ENCODE data around the gene CAMK2A.
"Not testable (repeated sequence)": the region's sequence is repeated elsewhere in the genome, so short reads cannot be mapped to it uniquely, and the experiment has no call there.

CAMK2A gene

GRCh38 chr5:150249744-150250143, 39.8 kb downstream of the CAMK2A start:
- DNase-seq, result no peak

GRCh38 chr5:150248946-150249345, 40.6 kb downstream of the CAMK2A start:
- no peak for DNase-seq

GRCh38 chr5:150248493-150248892, 41.1 kb downstream of the CAMK2A start:
- DNase-seq, result not testable (repeated sequence)

DNA sequence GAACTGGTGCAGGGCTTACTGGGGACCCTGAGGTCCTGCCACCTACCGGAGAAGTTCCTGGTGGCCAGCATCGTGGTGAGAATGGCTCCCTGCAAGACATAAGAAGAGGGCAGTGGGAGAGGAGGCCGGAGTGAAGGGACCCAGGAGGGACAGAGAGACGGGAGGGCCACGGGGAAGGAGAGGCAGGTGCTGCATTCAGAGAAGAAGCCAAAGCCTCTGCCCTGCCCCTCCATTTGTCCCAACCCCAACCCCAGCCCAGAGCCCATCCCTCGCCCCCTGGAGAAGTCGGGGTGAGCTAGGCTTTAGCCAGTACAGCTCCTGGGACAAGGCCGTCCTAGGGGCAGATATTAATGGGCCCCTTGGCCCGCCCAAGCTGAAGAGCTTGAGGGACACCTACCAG, 41.8 kb downstream of the CAMK2A start:
- no peak for DNase-seq

GRCh38 chr5:150246835-150247234, 42.7 kb downstream of the CAMK2A start:
- DNase-seq, result no peak

DNA sequence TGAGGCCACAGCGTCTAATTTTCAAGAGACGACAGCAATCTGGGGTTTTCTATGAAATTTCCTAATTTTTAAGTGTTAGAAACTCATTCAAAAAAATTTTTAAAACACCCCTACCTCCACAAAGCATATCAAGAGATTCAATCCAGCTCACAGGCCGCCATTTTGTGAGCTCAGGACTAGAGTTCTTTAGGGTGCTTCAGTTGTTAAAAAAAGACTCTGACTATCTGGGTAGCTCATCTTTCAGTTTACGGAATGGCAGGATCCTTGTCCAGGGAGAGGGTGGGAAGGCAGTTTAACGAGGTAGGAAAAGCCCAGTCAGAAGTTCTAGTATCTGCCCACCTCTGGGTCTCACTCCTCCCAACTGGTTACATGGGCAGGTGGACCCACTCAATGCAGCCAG, 43.1 kb downstream of the CAMK2A start:
- no peak for DNase-seq

- no peak for DNase-seq
Measured at GRCh38 chr5:150245808-150246207, 43.8 kb downstream of the CAMK2A start.

DNA sequence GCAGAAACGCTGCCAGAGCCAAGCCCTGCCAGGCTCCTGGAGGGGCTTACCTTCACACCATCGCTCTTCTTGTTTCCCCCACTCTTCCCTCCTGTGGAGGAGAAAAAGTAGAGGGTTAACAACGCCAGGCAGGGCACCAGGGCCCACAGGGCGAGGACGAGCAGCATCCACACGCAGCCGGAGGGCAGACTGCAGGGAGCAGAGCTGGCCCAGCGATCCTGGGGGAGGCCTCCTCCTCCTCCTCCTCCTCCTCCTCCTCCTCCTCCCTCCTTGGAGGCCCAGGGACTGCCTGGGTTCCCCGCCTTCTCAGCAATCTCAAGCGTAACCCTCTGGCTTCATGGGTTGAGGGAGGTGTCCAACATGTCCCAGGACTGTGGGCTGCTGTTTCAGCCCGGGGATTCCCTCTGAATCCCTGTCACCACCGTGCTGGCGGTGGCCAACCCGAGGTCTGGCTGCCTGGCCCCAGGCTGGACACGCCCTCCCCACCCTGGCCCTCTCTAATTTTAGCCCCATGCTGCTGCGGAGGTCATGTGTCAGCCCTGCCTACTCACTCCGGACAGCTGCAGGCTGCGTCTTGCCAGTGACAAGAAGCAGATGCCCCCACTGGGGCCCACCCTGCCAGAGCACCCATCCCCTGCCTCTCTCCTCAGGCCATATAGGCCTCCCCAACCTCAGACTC, 44.3 kb downstream of the CAMK2A start:
- no peak for DNase-seq

DNA sequence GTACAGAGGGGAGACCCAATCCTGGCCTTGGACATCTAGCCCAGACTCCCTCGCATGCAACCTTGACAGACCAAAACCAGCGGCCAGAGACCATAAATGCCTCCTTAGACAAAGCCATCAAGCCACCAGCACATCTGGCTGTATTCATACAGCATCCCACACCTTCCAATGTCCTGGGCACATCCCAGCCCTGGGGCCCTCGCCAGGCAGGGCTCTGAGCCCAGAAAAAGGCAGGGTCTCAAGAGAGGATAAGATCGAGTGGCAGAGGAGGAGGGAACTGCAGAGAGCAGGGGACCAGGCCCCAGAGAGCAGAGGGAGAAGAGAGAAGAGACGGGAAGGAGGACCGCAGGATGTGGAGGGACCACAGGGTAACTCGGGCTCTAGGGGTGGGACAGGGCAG, 45.4 kb downstream of the CAMK2A start:
- DNase-seq, result no peak

DNA sequence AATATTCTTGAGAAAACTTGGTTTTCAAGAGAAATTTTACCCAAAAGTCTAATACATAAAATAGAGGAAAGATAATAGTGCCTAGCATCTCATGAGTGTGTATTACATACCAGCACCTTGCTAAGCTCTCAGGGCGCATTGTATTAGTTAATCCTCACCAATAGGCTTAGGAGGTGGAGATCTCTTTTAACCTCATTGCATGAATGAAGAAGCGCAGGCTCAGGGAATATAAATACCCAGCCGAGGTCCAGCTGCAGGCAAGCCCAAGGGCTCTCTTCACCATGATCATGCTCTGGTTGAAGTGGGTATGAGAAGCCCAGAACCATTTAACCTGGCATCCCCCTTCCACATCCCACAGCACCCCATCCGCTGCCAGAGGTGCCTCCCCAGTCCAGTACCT, 46.0 kb downstream of the CAMK2A start:
- DNase-seq, result no peak

DNA sequence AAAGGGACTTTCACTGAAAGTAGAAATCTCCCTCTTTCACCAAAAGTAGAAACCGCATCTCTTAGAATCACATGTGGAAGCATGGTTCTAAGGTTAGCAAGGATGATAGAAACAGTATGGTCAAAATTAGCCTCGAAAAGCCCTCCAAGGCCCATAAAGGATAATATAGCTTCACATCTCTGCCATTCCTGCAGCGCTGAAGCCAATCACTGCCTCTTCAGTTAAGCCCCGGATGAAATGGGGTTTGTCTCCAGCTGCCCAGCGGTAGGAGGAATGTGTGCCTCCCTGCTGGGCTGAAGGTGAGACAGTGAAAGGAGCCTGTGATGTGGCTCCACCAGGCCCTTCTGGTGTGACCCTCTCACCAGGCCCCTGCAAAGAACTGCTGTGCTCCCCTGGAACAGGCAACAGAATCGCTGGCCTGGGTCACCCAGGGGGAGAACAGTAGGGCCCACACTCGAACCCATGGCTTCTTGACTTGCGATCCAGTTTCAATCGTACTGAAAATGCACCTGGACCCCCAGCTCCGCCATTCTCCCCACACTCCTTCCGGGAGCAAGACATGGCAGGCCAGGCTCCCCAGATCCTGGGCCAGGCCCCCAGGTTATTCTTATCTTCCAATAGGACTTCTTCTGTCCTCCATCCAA, 47.2 kb downstream of the CAMK2A start:
- no peak for DNase-seq

- no peak for DNase-seq
Measured at GRCh38 chr5:150241298-150242160, 48.0 kb downstream of the CAMK2A start.

- no peak for DNase-seq
Measured at GRCh38 chr5:150239794-150240122, 49.8 kb downstream of the CAMK2A start.

DNA sequence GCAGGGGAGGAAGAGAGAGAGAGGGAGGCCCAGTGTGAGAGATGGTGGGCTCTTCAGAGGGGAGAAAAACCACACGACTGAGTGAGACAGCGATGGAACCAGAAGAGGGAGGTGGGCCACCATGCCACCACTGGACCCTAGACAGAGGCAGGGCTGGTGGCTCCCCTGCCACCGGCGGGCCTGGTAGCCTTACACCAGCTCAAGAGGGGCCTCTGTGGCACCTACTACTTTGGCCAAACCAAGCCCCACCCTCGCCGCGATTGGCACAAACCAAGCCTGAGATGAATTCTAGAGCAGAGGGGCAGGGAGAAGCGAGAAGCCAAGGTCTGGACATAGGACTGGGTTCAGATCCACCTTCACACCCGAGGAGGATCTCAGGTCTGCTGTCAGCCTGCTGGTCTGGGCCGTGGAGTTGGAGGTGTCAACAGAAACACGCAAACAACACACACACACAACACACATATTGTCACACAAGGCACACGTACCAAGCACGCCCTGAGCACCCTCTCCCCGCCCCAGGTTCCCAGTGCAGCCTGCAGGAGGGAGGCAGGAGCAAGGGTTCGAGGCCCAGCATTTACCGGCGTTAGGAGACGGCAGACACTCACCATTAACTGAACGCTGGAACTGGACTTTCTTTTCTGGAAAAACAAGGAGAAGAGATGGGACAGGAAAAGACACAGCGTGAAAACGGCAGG, 50.3 kb downstream of the CAMK2A start:
- no peak for DNase-seq

DNA sequence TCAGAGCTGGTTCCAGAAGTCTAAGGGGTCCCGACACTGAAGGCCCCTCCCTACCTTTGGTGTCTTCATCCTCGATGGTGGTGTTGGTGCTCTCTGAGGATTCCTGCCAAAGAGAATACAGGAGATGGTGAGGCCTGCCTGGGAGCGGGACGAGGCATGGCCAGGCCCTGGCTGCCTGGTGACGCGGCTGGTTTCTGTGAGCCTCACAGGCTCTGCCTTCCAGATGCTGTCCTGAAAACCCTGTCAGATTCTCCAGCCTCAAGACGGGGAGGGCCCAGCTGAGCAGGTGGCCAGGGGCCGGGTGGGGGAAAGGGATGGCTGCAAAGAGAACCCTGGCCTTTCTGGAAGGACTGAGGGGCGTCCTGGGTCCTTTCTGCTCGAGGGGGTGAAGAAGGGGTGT, 50.9 kb downstream of the CAMK2A start:
- no peak for DNase-seq

- no peak for DNase-seq
Measured at GRCh38 chr5:150236981-150237754, 52.4 kb downstream of the CAMK2A start.

- no peak for DNase-seq
Measured at GRCh38 chr5:150236313-150236712, 53.3 kb downstream of the CAMK2A start.

GRCh38 chr5:150235500-150235854, 54.1 kb downstream of the CAMK2A start:
- DNase-seq, result no peak

DNA sequence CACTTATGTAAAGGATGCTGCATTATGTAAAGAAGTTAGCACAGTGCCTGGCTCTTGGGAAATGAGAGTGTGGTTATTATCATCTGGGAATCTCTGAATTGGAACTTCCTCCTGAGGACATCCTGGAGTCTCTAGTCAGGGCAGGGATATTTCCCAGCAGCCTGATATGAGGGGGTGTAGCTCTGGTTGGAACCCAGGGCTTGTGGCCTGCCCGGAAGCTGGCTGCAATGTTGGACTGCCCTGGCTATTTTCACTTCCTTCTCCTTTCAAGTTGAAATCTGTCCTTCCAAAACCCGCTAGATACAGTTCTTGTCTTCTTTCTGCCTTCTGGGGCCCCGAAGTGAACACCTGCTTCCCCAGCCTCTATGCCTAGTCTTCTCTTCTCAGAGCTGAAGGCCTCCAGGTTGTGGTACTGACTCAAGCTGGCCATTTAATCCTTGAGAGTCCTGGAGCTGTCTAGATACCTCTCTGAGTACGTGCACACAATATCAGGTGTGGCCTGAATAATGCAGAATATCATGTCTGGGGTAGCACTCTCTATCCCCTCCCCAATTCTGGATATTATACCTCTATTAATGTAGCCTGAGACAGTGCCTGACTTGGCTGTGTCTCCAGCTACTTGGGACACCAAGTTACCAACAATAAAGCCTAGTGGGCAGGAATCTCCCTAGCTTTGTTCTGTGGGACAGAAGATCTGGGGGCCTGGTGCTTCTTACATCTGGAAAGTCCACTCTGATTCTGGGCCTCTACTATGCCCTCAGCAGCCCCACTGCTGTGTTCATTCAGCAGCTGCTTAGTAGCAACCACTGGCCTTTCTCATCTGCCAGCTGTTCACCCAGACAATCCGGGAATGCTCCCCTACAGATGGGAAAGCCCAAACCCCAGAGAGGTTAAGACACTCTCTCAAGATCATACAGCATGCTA, 54.7 kb downstream of the CAMK2A start:
- no peak for DNase-seq

DNA sequence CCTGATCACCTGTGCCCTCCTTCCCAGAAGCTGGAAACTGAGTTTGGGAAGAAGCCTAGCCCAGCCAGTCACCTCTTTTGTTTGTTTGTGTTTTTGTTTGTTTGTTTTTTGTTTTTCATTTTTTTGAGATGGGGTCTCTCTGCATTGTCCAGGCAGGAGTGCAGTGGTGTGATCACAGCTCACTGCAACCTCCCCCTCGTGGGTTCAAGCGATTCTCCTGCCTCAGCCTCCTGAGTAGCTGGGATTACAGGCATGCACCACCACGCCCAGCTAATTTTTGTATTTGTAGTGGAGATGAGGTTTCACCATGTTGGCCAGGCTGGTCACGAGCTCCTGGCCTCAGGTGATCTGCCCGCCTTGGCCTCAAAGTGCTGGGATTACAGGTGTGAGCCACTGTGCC, 55.9 kb downstream of the CAMK2A start:
- not testable (repeated sequence) for DNase-seq

DNA sequence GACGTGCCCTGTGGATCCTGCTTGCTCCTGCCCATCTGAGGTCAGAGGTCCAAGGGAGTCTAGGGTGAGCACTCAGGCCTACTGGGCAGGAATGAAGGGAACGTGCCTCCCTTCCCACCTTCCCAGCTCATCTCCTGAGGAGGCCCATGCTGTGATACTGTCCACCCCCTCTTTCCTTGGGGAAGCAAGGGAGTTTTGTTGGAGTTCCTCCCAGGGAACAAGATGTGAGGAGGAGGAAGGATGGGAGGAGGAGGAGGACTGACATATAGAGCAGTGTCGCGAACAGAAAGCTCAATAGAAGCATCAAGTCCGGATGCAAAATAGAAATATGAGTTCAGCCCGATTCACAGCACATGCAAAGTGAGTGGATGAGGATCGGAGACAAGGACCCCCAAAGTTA, 58.7 kb downstream of the CAMK2A start:
- no peak for DNase-seq

DNA sequence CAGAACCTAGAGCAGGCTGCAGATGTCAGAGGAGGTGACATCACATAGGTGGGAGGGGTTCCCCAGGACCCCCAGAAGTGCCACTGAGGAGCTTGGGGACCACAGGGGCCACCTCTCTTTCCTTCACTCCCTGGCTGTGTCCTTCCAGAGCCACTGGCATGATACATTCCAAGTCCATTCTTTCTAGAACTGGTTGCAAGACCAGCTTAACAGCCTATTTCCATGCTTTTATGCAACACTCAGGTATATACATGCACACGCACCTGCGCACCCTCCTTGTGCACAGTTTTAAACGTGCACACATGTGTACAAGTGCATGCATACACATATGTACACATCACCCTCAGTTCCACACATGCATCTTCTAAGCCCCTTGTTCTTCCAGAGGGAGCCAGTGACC, 60.0 kb downstream of the CAMK2A start:
- no peak for DNase-seq

Measured in NCI-H2081 treated with DMSO at 0.1 percent for 48 hours (cell line).